HCT116 (cell line): ENCODE data around the gene GRHL1. TPM values are rescaled to one million over a fixed set of nuclear protein-coding genes. Genes with fewer than 3 reads are reported as not detected.

Experiments used
- ATAC-seq: fragments of 200-7000 bp; cut with Tn5 transposase; 2 replicates; pipeline ENCODE4 v1.9.1; 2020; ENCODE audit warnings: mild to moderate bottlenecking, moderate library complexity
- BruUV-seq: library from RNA; stranded (reverse); fragments of 400-500 nt; replicated peaks from 2 replicates; lab custom pipeline; 2021; lab: Mats Ljungman, UMichigan
- CTCF ChIA-PET: fragments of 300-600 bp; sonication (Branson Sonifier 250); formaldehyde crosslinking; loops from one replicate; lab custom pipeline; 2021; ENCODE audit warnings: antibody characterized with exemption; lab: Charles Lee
- POLR2A ChIA-PET: fragments of 300-600, 350-600 bp; sonication (Branson Sonifier 250); formaldehyde crosslinking; loops from one replicate; lab custom pipeline; 2021; ENCODE audit warnings: antibody characterized with exemption; lab: Charles Lee
- RAD21 ChIA-PET, 2 experiments: fragments of 300-600 bp; sonication (Branson Sonifier 250); formaldehyde crosslinking; loops; one replicate each; lab custom pipeline; 2023; ENCODE audit warnings: low total read pairs in 2 of 2; ENCODE audit not compliant: uncharacterized antibody in 2 of 2, unreplicated experiment in 2 of 2, low non-redundant PET in 1 of 2; lab: Charles Lee
- DNase-seq: peaks from one replicate; pipeline ENCODE4 v3.0.0-alpha.2; 2010; ENCODE audit warnings: low read depth, low spot score
- H2AFZ ChIP-seq: fragments of 200-600 bp; shearing (Covaris generic), sonication (generic); 2 replicates; pipeline ENCODE4 v1.6.1; 2017; ENCODE audit warnings: low read depth, mixed run types, mixed read lengths, antibody characterized with exemption, low read length; ENCODE audit not compliant: poor library complexity, severe bottlenecking
- H3K27ac ChIP-seq: 2 replicates; pipeline ENCODE4 v1.5.1; 2012; ENCODE audit warnings: low read depth, low read length
- H3K27me3 ChIP-seq: fragments of 200-600 bp; sonication (generic); 2 replicates; pipeline ENCODE4 v1.6.1; 2016; ENCODE audit warnings: mixed run types, low read length, mixed read lengths; ENCODE audit not compliant: insufficient read depth
- H3K36me3 ChIP-seq, 2 experiments: fragments of 200-500 bp in 1 of 2; fragments of 200-600 bp in 1 of 2; sonication (Bioruptor generic) in 1 of 2; sonication (generic) in 1 of 2; 2 replicates each; pipeline versions ENCODE4 v1.5.1 to v1.6.1; 2014 to 2016; ENCODE audit warnings: low read length in 2 of 2, inconsistent platforms in 1 of 2, mixed read lengths in 1 of 2, mixed run types in 1 of 2; ENCODE audit not compliant: insufficient read depth in 2 of 2, control insufficient read depth in 1 of 2
- H3K4me1 ChIP-seq, 2 experiments: fragments of 200-600 bp in 1 of 2; sonication (generic) in 1 of 2; 2 replicates each; pipeline versions ENCODE4 v1.5.1 to v1.6.1; 2012 to 2017; ENCODE audit warnings: low read length in 2 of 2, inconsistent platforms in 1 of 2, mild to moderate bottlenecking in 1 of 2, mixed read lengths in 1 of 2, mixed run types in 1 of 2, moderate library complexity in 1 of 2; ENCODE audit not compliant: insufficient read depth in 2 of 2, control insufficient read depth in 1 of 2
- H3K4me2 ChIP-seq: fragments of 200-600 bp; sonication (generic); 2 replicates; pipeline ENCODE4 v1.6.1; 2017; ENCODE audit warnings: mixed run types, low read length, mixed read lengths
- H3K4me3 ChIP-seq, 2 experiments: fragments of 200-600 bp in 1 of 2; sonication (generic) in 1 of 2; replicated peaks in 1 of 2; 2 replicates each; pipeline ENCODE4 v1.5.1; 2011 to 2016; ENCODE audit warnings: low read length in 2 of 2, control low read depth in 1 of 2, low read depth in 1 of 2, mild to moderate bottlenecking in 1 of 2, mixed read lengths in 1 of 2, mixed run types in 1 of 2
- H3K79me2 ChIP-seq: fragments of 200-600 bp; sonication (generic); 2 replicates; pipeline ENCODE4 v1.6.1; 2017; ENCODE audit warnings: mild to moderate bottlenecking, mixed run types, low read length, moderate library complexity, mixed read lengths; ENCODE audit not compliant: insufficient read depth
- H3K9ac ChIP-seq: fragments of 200-600 bp; sonication (generic); 2 replicates; pipeline ENCODE4 v1.6.1; 2016; ENCODE audit warnings: low read length, mixed read lengths
- H3K9me2 ChIP-seq: fragments of 200-600 bp; sonication (generic), shearing (Covaris generic); 2 replicates; pipeline ENCODE4 v1.6.1; 2017; ENCODE audit warnings: mixed run types, mild to moderate bottlenecking, moderate library complexity; ENCODE audit not compliant: insufficient read depth
- H3K9me3 ChIP-seq, 2 experiments: fragments of 200-500 bp in 1 of 2; fragments of 200-600 bp in 1 of 2; sonication (Bioruptor generic) in 1 of 2; sonication (generic) in 1 of 2; 2 replicates each; pipeline ENCODE4 v1.6.1; 2014 to 2017; ENCODE audit warnings: low read length in 2 of 2, mixed read lengths in 2 of 2, inconsistent platforms in 1 of 2, low read depth in 1 of 2, mild to moderate bottlenecking in 1 of 2, mixed run types in 1 of 2, moderate library complexity in 1 of 2; ENCODE audit not compliant: control insufficient read depth in 1 of 2, insufficient read depth in 1 of 2
- H4K20me1 ChIP-seq: fragments of 200-600 bp; sonication (generic), shearing (Covaris generic); 2 replicates; pipeline ENCODE4 v1.6.1; 2017; ENCODE audit warnings: mixed run types, mild to moderate bottlenecking, moderate library complexity; ENCODE audit not compliant: insufficient read depth
- CBX3 ChIP-seq: IDR thresholded peaks from 2 replicates; pipeline ENCODE4 v1.6.1; 2012; ENCODE audit warnings: low read depth
- EGR1 ChIP-seq: IDR thresholded peaks from 2 replicates; pipeline ENCODE4 v1.6.1; 2012; ENCODE audit warnings: low read depth
- EZH2 ChIP-seq: fragments of 200-600 bp; sonication (generic); IDR thresholded peaks from 2 replicates; pipeline ENCODE4 v1.6.1; 2017; ENCODE audit warnings: antibody characterized with exemption, mixed run types
- POLR2A ChIP-seq: IDR thresholded peaks from 2 replicates; pipeline ENCODE4 v1.7.0; 2011; ENCODE audit warnings: borderline replicate concordance; ENCODE audit not compliant: insufficient read depth, insufficient read length; ENCODE audit errors: extremely low read depth
- RAD21 ChIP-seq: IDR thresholded peaks from 2 replicates; pipeline ENCODE4 v1.6.1; 2012; ENCODE audit warnings: low read depth, mild to moderate bottlenecking
- SP1 ChIP-seq: IDR thresholded peaks from 2 replicates; pipeline ENCODE4 v1.6.1; 2012; ENCODE audit warnings: low read depth
- TCF7L2 ChIP-seq: IDR thresholded peaks from 2 replicates; pipeline ENCODE4 v1.7.0; 2011; ENCODE audit warnings: borderline replicate concordance, inconsistent platforms; ENCODE audit not compliant: insufficient read depth, insufficient read length; ENCODE audit errors: extremely low read depth
- YY1 ChIP-seq: IDR thresholded peaks from 2 replicates; pipeline ENCODE4 v1.6.1; 2011; ENCODE audit warnings: low read length, low read depth, moderate library complexity, mild to moderate bottlenecking; ENCODE audit not compliant: insufficient replicate concordance; ENCODE audit errors: extremely low read depth
- ZFX ChIP-seq: fragments of 450-650 bp; IDR thresholded peaks from 2 replicates; pipeline ENCODE4 v1.6.1; 2017
- intact Hi-C: fragments of 100-400 bp; cut with micrococcal nuclease; formaldehyde crosslinking; loops from 2 replicates; pipeline ENCODE4 v1.10.0; 2022
- total RNA-seq: library from RNA; stranded (reverse); gene quantifications from one replicate; pipeline ENCODE4 v1.2.1, GENCODE V29; 2021; ENCODE audit not compliant: unreplicated experiment
- TF ChIP-seq, protein P1 (sequence below): IDR thresholded peaks from 2 replicates; pipeline ENCODE4 v1.6.1; 2012; ENCODE audit warnings: low read depth
- TF ChIP-seq, protein P2 (sequence below): IDR thresholded peaks from 2 replicates; pipeline ENCODE4 v1.6.1; 2012

The GRHL1 gene
- total RNA-seq, 1 experiment from 2014 or later: 8.5 TPM

DNA sequence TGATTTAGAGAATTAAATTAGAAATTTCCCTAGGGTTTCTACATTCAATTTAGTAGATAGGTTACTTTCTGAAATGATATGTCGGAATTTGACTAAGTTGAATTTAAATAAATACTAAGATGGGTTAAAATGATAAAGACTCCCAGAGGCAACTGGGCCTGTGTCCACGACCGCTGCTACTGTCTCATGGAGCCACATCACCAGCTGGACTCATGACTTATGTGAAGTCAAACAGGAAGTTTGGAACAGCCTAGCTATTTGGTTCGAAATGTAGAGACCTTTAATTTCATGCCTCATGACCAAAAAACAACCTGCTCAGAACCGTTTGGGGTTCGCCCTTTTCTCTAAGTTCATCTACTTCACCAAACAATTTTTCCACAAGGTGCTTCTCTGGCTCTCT, 22.2 kb downstream of the GRHL1 start (continued):
- TF ChIP-seq CBX3 (no peak), EGR1 (no peak), ZFX (no peak), EZH2 (no peak), POLR2A (no peak), SP1 (no peak), YY1 (no peak), TCF7L2 (no peak), RAD21 (no peak)

DNA sequence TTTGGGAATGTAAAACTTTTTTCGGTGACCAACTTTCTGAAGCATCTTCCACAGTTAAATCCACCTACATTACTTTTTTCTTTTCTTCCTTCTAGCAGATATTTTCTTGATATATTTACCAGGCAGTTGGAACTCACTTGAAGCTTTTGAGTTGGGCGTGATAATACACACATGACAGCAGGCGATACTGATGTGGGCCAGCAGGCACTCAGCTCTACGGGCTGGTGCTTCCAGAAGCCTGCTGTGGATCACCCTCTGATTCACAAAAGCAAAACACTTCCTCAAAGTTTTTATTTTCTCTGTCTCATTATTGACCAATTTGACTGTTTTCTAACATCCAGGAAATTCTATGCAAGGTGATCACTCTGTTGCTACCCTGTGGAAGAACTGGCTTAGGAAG, 22.9 kb downstream of the GRHL1 start:
- Histone ChIP-seq H3K36me3 (no peaks in the 10 kb centered on the region), H3K9me2 (no peaks in the 10 kb centered on the region), H3K27me3 (no peaks in the 10 kb centered on the region), H3K27ac (no peak overlapping the region), H3K79me2 (no peaks in the 10 kb centered on the region), H3K4me2 (no peak overlapping the region), H3K4me1 (peaks cover 31 to 35% of the 10 kb centered on the region in 2 experiments), H2AFZ (no peak overlapping the region), H4K20me1 (no peaks in the 10 kb centered on the region), H3K9me3 (no peaks in the 10 kb centered on the region), H3K9ac (no peak overlapping the region), H3K4me3 (no peak overlapping the region)
- BruUV-seq: no TSS peak
- intact Hi-C loops: loop anchor here (2.0 kb wide), 1 partner anchor 22 kb away; no protein-coding TSS in a partner anchor
- DNase-seq (no peak), ATAC-seq (no peak)
- TF ChIP-seq, protein P1, sequence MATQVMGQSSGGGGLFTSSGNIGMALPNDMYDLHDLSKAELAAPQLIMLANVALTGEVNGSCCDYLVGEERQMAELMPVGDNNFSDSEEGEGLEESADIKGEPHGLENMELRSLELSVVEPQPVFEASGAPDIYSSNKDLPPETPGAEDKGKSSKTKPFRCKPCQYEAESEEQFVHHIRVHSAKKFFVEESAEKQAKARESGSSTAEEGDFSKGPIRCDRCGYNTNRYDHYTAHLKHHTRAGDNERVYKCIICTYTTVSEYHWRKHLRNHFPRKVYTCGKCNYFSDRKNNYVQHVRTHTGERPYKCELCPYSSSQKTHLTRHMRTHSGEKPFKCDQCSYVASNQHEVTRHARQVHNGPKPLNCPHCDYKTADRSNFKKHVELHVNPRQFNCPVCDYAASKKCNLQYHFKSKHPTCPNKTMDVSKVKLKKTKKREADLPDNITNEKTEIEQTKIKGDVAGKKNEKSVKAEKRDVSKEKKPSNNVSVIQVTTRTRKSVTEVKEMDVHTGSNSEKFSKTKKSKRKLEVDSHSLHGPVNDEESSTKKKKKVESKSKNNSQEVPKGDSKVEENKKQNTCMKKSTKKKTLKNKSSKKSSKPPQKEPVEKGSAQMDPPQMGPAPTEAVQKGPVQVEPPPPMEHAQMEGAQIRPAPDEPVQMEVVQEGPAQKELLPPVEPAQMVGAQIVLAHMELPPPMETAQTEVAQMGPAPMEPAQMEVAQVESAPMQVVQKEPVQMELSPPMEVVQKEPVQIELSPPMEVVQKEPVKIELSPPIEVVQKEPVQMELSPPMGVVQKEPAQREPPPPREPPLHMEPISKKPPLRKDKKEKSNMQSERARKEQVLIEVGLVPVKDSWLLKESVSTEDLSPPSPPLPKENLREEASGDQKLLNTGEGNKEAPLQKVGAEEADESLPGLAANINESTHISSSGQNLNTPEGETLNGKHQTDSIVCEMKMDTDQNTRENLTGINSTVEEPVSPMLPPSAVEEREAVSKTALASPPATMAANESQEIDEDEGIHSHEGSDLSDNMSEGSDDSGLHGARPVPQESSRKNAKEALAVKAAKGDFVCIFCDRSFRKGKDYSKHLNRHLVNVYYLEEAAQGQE: no peak
- TF ChIP-seq, protein P2, sequence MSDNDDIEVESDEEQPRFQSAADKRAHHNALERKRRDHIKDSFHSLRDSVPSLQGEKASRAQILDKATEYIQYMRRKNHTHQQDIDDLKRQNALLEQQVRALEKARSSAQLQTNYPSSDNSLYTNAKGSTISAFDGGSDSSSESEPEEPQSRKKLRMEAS: no peak
- TF ChIP-seq POLR2A: no peak
- POLR2A ChIA-PET: no interaction called here
- CTCF ChIA-PET: interaction anchor here (1.2 kb wide), 1 partner anchor 10 kb away, joined by 6 read pairs; no protein-coding TSS in a partner anchor
- RAD21 ChIA-PET: no interaction called here
